ENCODE results near the gene PRR5L.

Gene PRR5L

GRCh38 chr11:36358436-36358835 lies 62.3 kb downstream of the PRR5L start:
- DNase-seq (ENCODE audit: low spot score), result no peak

GRCh38 chr11:36360318-36360717 lies 64.2 kb downstream of the PRR5L start:
- DNase-seq (ENCODE audit: low spot score), result no peak

GRCh38 chr11:36360826-36361415 lies 64.8 kb downstream of the PRR5L start:
- DNase-seq (ENCODE audit: low spot score), result no peak

DNA sequence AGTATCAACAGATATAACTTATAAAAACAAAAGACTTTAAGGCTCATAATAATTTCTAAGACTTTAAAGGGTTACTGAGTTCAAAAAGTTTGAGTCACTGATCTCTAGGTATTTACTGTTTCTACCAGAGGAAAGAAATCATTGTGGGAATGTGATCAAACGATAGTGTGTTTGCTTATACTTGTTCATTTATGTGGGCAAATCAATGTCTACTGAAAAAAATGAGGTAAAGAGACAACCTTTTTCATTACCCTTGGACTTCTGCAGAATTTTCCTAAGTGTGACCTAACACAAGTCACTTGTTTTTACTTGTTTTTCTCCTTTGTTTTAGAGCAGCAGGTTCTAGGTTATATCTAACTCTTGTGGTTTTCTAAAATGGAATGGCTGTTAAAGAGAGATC lies 65.4 kb downstream of the PRR5L start:
- DNase-seq (ENCODE audit: low spot score), result no peak

- no peak for DNase-seq (ENCODE audit: low spot score)
Measured at GRCh38 chr11:36361901-36362391, 65.9 kb downstream of the PRR5L start.

DNA sequence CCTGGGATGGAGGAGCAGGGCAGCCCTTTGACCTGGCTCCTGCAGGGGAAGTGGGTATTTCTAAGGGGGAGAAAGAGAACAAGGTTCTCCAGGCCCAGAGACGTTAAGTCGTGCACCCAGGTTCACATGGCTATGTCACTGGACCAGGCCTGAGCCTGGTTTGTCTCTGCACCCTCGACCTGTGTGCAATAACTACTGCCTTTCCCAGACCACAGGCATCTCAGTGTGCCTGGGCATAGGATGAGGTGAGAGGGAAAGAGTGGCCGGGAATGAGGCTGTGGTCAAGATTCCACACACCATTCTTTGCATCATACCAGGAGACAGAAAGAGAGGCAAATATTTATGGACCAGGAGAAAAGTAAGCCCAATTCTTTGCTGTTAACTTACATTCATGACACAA lies 66.8 kb downstream of the PRR5L start:
- DNase-seq (ENCODE audit: low spot score), result no peak

DNA sequence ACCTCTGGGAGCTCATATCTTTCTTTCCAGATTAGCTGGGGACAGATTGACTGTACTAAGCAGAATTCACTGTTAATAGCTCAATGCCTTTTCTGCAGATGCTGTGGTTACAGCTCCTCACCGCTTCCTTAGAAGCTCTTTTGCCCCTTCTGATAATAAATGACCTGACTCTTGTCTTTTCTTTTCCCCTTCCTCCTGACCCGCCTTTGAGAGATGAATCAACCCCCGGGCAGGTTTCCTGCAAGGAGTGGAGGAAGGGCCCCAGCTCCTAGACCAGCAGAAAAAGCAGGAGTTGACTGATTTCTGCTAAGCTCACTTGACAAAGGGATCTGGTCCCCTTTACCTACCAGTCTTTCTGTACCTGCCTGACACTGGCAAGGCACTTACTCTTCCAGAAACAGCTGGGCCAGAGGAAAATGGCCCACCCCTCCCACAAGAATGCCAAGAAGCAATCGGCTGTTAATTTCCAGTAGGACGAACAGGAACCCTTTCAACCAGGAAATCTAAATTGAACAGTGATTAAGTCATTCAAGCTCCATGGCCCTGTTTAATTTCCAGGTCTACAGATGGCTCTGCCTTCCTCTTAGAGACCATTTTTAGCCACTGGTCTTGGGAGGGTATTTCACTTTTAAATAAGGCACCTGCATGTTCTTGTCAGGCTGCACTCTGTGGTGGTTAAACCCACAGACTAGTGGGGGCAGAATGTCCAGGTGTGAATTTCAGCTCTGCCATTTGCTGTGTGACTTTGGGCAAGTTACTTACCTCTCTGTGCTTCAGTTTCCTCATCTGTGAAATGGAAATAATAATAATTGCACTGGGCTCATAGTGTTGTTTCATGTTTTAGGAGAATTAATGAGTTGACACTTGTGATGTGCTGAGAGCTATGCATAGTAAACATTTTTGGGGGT lies 67.5 kb downstream of the PRR5L start:
- DNase-seq (ENCODE audit: low spot score), result no peak

DNA sequence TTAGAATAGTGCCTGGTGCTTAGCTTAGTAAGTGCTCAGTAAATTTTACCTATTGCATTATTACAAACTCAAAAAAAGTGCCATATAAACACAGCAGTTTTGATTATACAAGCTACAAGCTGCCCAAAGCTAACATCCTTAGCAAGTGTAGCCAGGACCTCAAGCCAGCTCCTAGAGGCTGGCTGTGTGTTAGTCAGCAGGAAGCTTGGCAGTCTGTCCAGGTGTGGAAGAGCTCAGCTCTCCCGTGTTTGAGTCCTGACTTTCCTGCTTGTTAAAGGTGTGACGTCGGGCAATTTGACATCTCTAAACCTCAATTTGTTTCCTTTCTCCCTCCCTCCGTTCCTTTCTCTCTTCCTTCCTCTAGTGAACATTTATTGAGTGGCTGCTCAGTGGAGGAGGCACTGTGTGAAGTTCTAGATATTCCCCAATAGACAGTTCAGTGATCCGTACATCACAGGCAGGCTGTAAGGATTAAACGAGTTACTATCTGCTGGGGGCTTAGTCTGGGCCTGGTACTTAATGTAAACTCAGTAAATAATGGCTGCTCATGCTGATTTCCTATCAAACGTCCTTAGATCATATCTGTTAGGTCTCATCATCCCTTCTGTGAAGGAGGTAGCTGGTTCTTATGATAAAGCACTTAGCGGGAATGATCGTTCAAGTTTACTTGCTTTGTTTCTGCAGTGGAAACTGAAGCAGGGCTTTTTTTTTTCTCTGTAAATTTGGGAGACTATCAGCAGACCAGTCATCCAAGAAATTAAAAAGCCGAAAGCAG lies 68.7 kb downstream of the PRR5L start:
- no peak for DNase-seq (ENCODE audit: low spot score)

DNA sequence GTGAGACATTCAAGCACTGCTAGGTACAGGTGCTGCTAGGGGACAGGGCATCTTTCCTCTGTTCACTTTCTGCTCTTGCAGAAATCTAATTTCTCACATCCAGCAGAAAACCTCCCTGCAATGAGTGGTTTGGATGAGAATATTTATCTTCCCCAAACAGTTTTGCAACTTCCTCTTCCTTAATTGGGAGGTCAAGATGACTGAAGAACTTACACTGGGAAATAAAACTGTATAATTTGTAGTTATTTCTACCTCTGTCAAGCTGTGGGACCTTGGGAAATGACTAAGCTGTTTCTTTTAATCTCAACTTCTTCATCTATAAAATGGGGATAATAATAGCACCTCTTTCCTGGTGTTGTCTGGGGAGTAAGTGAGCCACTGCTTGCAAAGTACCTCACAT lies 69.8 kb downstream of the PRR5L start:
- DNase-seq (ENCODE audit: low spot score), result no peak

GRCh38 chr11:36367806-36368680 lies 72.0 kb downstream of the PRR5L start:
- DNase-seq (ENCODE audit: low spot score), result no peak

DNA sequence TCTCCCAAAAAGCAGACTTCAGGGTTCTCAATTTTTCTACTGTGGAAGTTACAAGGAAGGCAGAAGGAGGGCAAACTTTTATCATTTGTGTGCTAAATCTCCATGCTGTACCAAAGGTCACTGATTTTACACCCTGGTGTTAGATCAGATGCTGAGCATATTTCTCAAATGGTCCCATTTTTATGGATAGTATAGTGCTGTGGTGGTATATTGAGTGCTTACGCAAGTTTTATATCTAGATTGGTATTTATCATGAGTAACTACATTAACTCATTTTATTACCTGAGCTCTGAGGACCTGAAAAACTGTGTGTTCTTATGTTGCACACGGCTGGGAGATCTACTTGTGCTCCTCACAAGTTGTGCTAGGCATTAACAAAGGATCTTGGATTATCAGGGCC lies 75.1 kb downstream of the PRR5L start:
- no peak for DNase-seq (ENCODE audit: low spot score)

- no peak for DNase-seq (ENCODE audit: low spot score)
Measured at GRCh38 chr11:36371590-36371989, 75.5 kb downstream of the PRR5L start.

DNA sequence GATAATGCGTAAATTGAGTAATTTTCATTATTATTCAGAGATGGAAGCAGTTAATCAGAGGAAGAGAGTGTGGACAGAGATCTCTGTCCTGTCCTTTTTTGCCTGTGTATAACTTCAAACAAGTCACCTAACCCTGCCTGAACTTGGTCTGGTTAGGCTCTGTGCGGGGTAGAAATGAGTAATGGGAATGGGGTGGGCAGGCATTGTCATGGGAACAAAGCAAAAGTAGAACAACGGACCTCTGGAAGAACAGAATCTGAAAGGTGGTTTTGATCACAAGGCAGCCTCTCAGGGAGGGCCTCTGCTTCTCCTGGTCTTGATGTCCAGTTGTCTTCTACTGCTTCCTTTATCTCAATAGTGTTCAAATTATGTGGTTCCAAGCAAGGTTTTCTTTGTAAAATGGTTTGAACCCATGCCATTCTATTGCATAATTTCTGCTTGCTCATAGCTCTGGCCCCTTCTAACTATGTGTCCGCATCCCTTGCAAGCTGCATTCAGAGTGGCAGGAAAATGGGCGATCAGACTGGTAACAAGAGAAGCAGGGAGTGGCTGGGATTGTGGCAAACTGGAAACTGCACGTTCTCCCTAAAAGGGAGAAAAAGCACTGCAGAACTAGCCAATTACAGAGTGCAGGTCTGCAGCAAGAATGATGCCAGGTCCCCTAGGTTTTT lies 76.1 kb downstream of the PRR5L start:
- DNase-seq (ENCODE audit: low spot score), result no peak

GRCh38 chr11:36373016-36374010 lies 77.2 kb downstream of the PRR5L start:
- no peak for DNase-seq (ENCODE audit: low spot score)

DNA sequence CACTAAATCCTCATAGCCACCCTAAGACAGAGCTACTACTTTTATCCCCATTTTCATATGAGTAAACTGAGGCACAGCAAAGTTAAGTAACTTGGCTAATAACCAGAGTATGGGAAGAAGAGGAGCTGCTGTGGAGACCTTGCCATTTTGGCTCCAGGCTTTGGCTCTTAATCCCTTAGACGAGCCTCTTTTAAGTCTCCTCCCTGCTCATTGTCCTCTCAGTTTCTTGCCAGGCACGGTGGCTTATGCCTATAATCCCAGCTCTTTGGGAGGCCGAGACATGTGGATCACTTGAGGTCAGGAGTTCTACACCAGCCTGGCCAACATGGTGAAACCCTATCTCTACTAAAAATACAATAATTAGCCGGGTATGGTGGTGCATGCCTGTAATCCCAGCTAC lies 78.6 kb downstream of the PRR5L start:
- DNase-seq (ENCODE audit: low spot score), result no peak

GRCh38 chr11:36375353-36376008 lies 79.4 kb downstream of the PRR5L start:
- no peak for DNase-seq (ENCODE audit: low spot score)

- no peak for DNase-seq (ENCODE audit: low spot score)
Measured at GRCh38 chr11:36376009-36376887, 80.2 kb downstream of the PRR5L start.

Data from activated CD4-positive, alpha-beta T cell treated with anti-CD3 and anti-CD28 coated beads, Interleukin-2, Interleukin-4, amounts not matched to agents 100 ng/mL and 50 ng/mL, durations not matched to agents 16 hours and 8 hours (primary cell).